NT2/D1 (cell line): ENCODE measurements around the gene ABCC6.
"Not testable (repeated sequence)": the region's sequence is repeated elsewhere in the genome, so short reads cannot be mapped to it uniquely, and the experiment has no call there.

Source experiments
- DNase-seq: peaks from one replicate; pipeline ENCODE4 v3.0.0-alpha.2; 2011; ENCODE audit warnings: low read depth, low spot score
- H3K27me3 ChIP-seq: 2 replicates; pipeline ENCODE4 v1.6.0; 2011; ENCODE audit warnings: mild to moderate bottlenecking; ENCODE audit not compliant: insufficient read length, insufficient read depth
- H3K36me3 ChIP-seq: 2 replicates; pipeline ENCODE4 v1.6.1; 2011; ENCODE audit warnings: mild to moderate bottlenecking, low read length, mixed read lengths; ENCODE audit not compliant: insufficient read depth, insufficient read length
- H3K4me1 ChIP-seq: 2 replicates; pipeline ENCODE4 v1.5.1; 2011; ENCODE audit not compliant: insufficient read depth, insufficient read length
- H3K4me3 ChIP-seq: 2 replicates; pipeline ENCODE4 v1.5.1; 2011; ENCODE audit warnings: low read depth; ENCODE audit not compliant: insufficient read length
- H3K9ac ChIP-seq: 2 replicates; pipeline ENCODE4 v1.6.0; 2011; ENCODE audit warnings: low read depth; ENCODE audit not compliant: insufficient read length
- H3K9me3 ChIP-seq: 2 replicates; pipeline ENCODE4 v1.5.1; 2011; ENCODE audit warnings: mild to moderate bottlenecking, low read length; ENCODE audit not compliant: insufficient read depth
- SUZ12 ChIP-seq: IDR thresholded peaks from 2 replicates; pipeline ENCODE4 v1.6.1; 2011; ENCODE audit not compliant: insufficient read length, insufficient read depth; ENCODE audit errors: extremely low read depth
- YY1 ChIP-seq: IDR thresholded peaks from 2 replicates; pipeline ENCODE4 v1.6.1; 2011; ENCODE audit not compliant: insufficient read length, insufficient read depth
- ZNF274 ChIP-seq: IDR thresholded peaks from 2 replicates; pipeline ENCODE4 v1.6.1; 2011; ENCODE audit warnings: mild to moderate bottlenecking, low read depth, low read length

ABCC6 gene

DNA sequence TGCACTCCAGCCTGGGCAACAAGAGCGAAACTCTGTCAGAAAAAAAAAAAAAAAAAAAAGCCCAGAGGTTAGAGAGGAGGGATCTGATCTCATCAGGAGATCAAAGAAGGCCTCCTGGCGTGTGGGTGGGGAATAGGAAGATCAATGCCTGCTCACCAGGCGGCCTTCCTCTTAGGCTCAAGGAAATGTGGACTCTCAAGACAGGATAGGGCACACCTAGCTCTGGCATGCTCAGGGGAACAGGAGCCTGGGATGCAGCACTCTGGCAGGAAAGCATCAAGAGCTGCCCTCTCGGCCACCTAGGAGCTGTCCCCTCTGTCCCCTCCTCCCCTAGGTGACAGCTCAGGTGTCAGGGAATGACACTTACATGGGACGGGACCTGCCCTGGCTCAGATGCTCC lies 22.9 kb downstream of the ABCC6 start:
- H3K36me3 ChIP-seq, H3K4me3 ChIP-seq, DNase-seq, H3K27me3 ChIP-seq, H3K9me3 ChIP-seq, H3K9ac ChIP-seq, H3K4me1 ChIP-seq: not testable (repeated sequence)

GRCh38 chr16:16199428-16199827 lies 23.9 kb downstream of the ABCC6 start:
- not testable (repeated sequence) for H3K4me3 ChIP-seq, H3K27me3 ChIP-seq, H3K4me1 ChIP-seq, H3K9ac ChIP-seq, DNase-seq, H3K36me3 ChIP-seq, H3K9me3 ChIP-seq

- H3K27me3 ChIP-seq, result no peaks in the 10 kb centered on the region
- no peak overlapping the region for H3K4me3 ChIP-seq
- no peaks in the 10 kb centered on the region for H3K9me3 ChIP-seq
- TF ChIP-seq SUZ12 (no peak), YY1 (no peak), ZNF274 (no peak)
- no peak overlapping the region for H3K9ac ChIP-seq
- peaks cover 2% of the 10 kb centered on the region for H3K4me1 ChIP-seq
- no peaks in the 10 kb centered on the region for H3K36me3 ChIP-seq
- no peak for DNase-seq
Measured at GRCh38 chr16:16197966-16198365, 25.3 kb downstream of the ABCC6 start.

- Histone ChIP-seq H3K27me3 (no peaks in the 10 kb centered on the region), H3K36me3 (no peaks in the 10 kb centered on the region), H3K4me1 (peaks cover 3% of the 10 kb centered on the region), H3K9ac (no peak overlapping the region), H3K9me3 (no peaks in the 10 kb centered on the region), H3K4me3 (no peak overlapping the region)
- TF ChIP-seq ZNF274 (no peak), SUZ12 (no peak), YY1 (no peak)
- DNase-seq, result no peak
Measured at GRCh38 chr16:16197331-16197730, 26.0 kb downstream of the ABCC6 start.

DNA sequence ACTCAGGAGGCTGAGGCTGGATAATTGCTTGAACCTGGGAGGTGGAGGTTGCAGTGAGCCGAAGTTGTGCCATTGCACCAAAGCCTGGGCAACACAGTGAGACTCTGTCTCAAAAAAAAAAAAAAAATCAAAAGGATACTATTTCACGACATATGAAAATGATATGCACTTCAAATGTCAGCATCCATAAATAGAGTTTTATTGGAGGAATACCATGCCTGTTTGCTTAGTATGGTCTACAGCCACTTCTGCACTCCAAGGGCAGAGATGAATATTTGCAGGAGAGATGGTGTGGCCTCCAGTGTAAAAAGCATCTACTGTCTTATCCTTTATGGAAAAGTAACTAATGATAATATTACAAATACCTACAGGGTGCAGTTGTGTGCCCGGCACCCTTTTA lies 27.2 kb downstream of the ABCC6 start:
- no peak for TF ChIP-seq YY1
- TF ChIP-seq ZNF274, result no peak
- TF ChIP-seq SUZ12, result no peak
- Histone ChIP-seq H3K9ac (no peak overlapping the region), H3K27me3 (no peaks in the 10 kb centered on the region), H3K4me1 (peaks cover 9% of the 10 kb centered on the region), H3K9me3 (no peaks in the 10 kb centered on the region), H3K36me3 (no peaks in the 10 kb centered on the region), H3K4me3 (no peak overlapping the region)
- no peak for DNase-seq

GRCh38 chr16:16191493-16192167 lies 31.7 kb downstream of the ABCC6 start:
- no peak for TF ChIP-seq SUZ12
- TF ChIP-seq YY1, result no peak
- no peak for TF ChIP-seq ZNF274
- Histone ChIP-seq H3K4me1 (peaks cover 17% of the 10 kb centered on the region), H3K9me3 (no peaks in the 10 kb centered on the region), H3K9ac (peak overlapping the region; percentile 44), H3K27me3 (no peaks in the 10 kb centered on the region), H3K36me3 (no peaks in the 10 kb centered on the region), H3K4me3 (no peak overlapping the region)
- no peak for DNase-seq

DNA sequence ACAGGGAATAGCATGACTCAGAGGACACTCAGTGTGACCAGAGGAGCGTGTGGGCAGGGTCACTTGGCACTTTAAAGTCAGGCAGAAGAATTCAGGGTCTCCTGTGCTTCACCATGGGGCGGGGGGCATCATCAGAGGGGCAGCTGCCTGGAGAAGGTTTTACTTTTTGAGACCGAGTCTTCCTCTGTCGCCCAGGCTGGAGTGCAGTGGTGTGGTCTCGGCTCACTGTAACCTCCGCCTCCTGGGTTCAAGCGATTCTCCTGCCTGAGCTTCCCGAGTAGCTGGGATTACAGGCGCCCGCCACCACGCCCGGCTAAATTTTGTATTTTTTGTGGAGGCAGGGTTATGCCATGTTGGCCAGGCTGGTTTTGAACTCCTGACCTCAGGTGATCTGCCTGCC lies 32.3 kb downstream of the ABCC6 start:
- not testable (repeated sequence) for H3K9me3 ChIP-seq, DNase-seq, H3K27me3 ChIP-seq, H3K36me3 ChIP-seq, H3K9ac ChIP-seq, H3K4me3 ChIP-seq
- H3K4me1 ChIP-seq, result peaks cover 17% of the 10 kb centered on the region

DNA sequence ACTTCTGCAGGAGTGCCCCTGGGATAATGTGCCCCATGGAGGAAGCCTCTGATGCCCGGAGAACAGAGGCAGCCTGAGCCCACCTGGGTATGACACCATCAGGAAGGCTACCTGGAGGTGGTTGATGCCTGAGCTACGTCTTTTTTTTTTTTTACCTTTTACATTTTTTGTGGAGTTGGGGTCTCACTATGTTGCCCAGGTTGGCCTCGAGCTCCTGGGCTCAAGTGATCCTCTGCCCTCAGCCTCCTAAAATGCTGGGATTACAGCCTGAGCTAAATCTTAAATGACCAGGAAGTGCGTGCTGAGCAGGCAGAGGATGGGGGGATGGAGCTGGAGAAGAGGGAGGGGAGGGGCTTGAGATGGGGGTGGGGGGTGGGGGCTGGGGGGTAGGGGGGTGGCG lies 32.7 kb downstream of the ABCC6 start:
- Histone ChIP-seq H3K27me3 (no peaks in the 10 kb centered on the region), H3K9ac (no peak overlapping the region), H3K4me1 (peaks cover 17% of the 10 kb centered on the region), H3K9me3 (no peaks in the 10 kb centered on the region), H3K36me3 (no peaks in the 10 kb centered on the region), H3K4me3 (no peak overlapping the region)
- no peak for DNase-seq
- TF ChIP-seq SUZ12, result no peak
- no peak for TF ChIP-seq YY1
- no peak for TF ChIP-seq ZNF274
